Left ventricle myocardium inferior (tissue), 1 donor: Measurements from ENCODE around the gene TNFSF11. TPM values are rescaled to one million over a fixed set of nuclear protein-coding genes. Genes with fewer than 3 reads are reported as not detected.

Source experiments
- DNase-seq: peaks from one replicate; pipeline ENCODE4 v3.0.0-alpha.2; 2020
- H3K27ac ChIP-seq: fragments of 200-600 bp; replicated peaks from 2 replicates; pipeline ENCODE4 v1.8.0; 2021
- H3K27me3 ChIP-seq: fragments of 200-600 bp; 2 replicates; pipeline ENCODE4 v1.8.0; 2021; ENCODE audit warnings: low read depth
- H3K36me3 ChIP-seq: fragments of 200-600 bp; 2 replicates; pipeline ENCODE4 v1.8.0; 2021
- H3K4me1 ChIP-seq: fragments of 200-600 bp; 2 replicates; pipeline ENCODE4 v1.8.0; 2021
- H3K4me3 ChIP-seq: fragments of 200-600 bp; 2 replicates; pipeline ENCODE4 v1.8.0; 2021; ENCODE audit warnings: mild to moderate bottlenecking, moderate library complexity
- H3K9me3 ChIP-seq: fragments of 200-600 bp; replicated peaks from 2 replicates; pipeline ENCODE4 v1.8.0; 2021
- CTCF ChIP-seq: fragments of 200-600 bp; IDR thresholded peaks from 2 replicates; pipeline ENCODE4 v1.8.0; 2021; ENCODE audit warnings: antibody characterized with exemption, mild to moderate bottlenecking, borderline replicate concordance
- intact Hi-C: fragments of 100-400 bp; cut with micrococcal nuclease; formaldehyde crosslinking; loops from one replicate; pipeline ENCODE4 v1.11.0; 2022
- total RNA-seq: library from RNA; stranded (reverse); fragmentation: NEBNext Ultra II Directional; extraction: Animal tissue kit (Norgen Biotek cat#: 25700); gene quantifications from one replicate; pipeline ENCODE4 v1.2.1, GENCODE V29; 2021
- donor health status: DM: no; HTN: yes; CAD: no; lungs with severe emphysema.

TNFSF11 gene
- total RNA-seq, 1 donor from 2014 or later = not detected

- intact Hi-C loops = no loop called here
- no peak for TF ChIP-seq CTCF
- H3K36me3 ChIP-seq = no peaks in the 10 kb centered on the region
- no peaks in the 10 kb centered on the region for H3K4me1 ChIP-seq
- H3K4me3 ChIP-seq = no peak overlapping the region
- no peaks in the 10 kb centered on the region for H3K9me3 ChIP-seq
- H3K27ac ChIP-seq = no peak overlapping the region
- peaks cover 12% of the 10 kb centered on the region for H3K27me3 ChIP-seq
- DNase-seq = no peak
Measured at GRCh38 chr13:42625611-42626010, 51.7 kb downstream of the TNFSF11 start.

DNA sequence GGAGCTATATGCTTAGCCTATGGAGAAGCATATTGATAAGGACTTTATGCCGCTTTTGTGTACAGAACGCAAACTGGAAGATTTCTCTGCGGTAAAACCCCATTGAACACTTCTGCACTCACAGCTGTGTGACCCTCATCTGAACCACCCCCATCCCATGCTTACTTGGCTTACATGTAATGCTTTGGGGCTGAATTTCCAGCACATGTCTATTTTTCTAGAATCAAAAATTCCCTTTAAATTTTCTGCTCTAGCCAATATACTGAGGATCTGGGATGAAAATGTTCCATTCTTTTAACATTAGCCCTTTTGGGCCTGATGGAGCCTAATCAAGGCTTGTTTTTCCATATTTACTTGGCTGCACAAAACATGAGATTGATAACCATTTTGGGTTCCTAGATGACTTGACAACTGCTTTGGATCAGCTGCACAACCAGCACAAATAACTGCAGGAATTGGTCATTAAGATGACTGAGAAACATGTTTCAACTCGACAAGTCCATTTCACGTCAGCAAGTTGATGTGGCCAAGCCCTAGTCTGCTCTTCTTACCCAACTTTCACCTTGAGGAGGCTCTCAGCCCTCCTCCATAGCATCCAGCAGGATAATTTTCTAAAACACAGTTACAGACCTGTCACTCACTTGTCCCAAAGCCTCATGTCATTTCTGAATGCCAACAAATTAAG lies 52.4 kb downstream of the TNFSF11 start:
- no peak for DNase-seq
- intact Hi-C loops = no loop called here
- no peak for TF ChIP-seq CTCF

DNA sequence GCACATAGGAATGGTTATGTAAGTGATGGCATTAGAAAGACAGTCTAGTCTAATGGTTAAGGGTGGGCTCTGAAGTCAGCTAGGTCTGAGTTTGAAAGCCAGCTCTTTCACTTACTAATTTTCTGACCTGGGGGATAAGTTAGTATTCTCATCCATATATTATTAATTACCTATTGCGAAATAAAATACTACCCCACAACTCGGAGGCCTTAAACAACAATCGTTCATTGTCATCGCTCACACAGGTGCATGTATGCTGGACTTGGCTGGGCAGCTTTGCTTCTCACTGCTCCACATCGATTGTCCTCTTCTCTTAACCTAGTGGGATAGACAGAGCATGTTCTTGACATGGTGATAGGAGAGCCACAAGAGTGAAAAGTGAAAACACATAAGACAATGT lies 54.7 kb downstream of the TNFSF11 start:
- Histone ChIP-seq H3K27ac (no peak overlapping the region), H3K4me3 (no peak overlapping the region), H3K36me3 (no peaks in the 10 kb centered on the region), H3K4me1 (no peaks in the 10 kb centered on the region), H3K27me3 (peaks cover 12% of the 10 kb centered on the region), H3K9me3 (no peaks in the 10 kb centered on the region)
- DNase-seq = no peak
- intact Hi-C loops = no loop called here
- no peak for TF ChIP-seq CTCF

More for the DNA sequence above, 52.4 kb downstream of the TNFSF11 start:
- Histone ChIP-seq H3K4me1 (no peaks in the 10 kb centered on the region), H3K36me3 (no peaks in the 10 kb centered on the region), H3K4me3 (no peak overlapping the region), H3K27ac (no peak overlapping the region), H3K27me3 (peaks cover 12% of the 10 kb centered on the region), H3K9me3 (no peaks in the 10 kb centered on the region)

DNA sequence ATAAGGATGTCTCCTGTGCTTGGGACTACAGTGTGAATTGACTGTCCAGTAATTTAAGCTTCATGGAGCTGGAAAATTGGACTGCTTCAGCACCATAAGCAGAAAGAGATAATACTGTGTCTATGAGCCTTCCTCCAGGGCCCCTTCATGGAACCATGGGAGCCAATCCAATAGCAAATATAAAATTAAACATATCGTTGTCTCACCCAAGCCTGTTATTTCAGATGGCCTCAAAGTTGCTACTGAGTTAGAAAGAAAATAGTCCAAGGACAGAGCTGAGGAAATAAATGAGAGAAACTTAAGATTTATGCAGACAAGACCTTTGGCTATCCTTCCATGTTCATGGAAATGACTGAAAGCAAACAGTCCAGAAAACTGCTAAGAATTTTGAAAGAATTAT lies 57.2 kb downstream of the TNFSF11 start:
- Histone ChIP-seq H3K4me1 (no peaks in the 10 kb centered on the region), H3K9me3 (no peaks in the 10 kb centered on the region), H3K36me3 (no peaks in the 10 kb centered on the region), H3K27me3 (peaks cover 3% of the 10 kb centered on the region), H3K4me3 (no peak overlapping the region), H3K27ac (no peak overlapping the region)
- intact Hi-C loops = no loop called here
- DNase-seq = no peak
- TF ChIP-seq CTCF = no peak

GRCh38 chr13:42633495-42633894 lies 59.5 kb downstream of the TNFSF11 start:
- no peak overlapping the region for H3K4me3 ChIP-seq
- no peak for TF ChIP-seq CTCF
- H3K27ac ChIP-seq = no peak overlapping the region
- no peak for DNase-seq
- no peaks in the 10 kb centered on the region for H3K36me3 ChIP-seq
- no peaks in the 10 kb centered on the region for H3K27me3 ChIP-seq
- intact Hi-C loops = no loop called here
- H3K9me3 ChIP-seq = no peaks in the 10 kb centered on the region
- no peaks in the 10 kb centered on the region for H3K4me1 ChIP-seq
